A549 (cell line): Measurements from ENCODE around the gene CSF3R.

Experiments used
- ATOH8 ChIP-seq: fragments of 250-450 bp; sonication (Bioruptor Pico); IDR thresholded peaks from 2 replicates; pipeline ENCODE4 v1.5.0; 2020; ENCODE audit warnings: low read depth, mild to moderate bottlenecking, moderate library complexity
- BCL3 ChIP-seq: fragments of >200 bp; sonication (Bioruptor Twin); formaldehyde crosslinking; IDR thresholded peaks from 3 replicates; pipeline ENCODE4 v1.6.1; 2016
- CBX8 ChIP-seq: fragments of 200-600 bp; sonication (generic); IDR thresholded peaks from 2 replicates; pipeline ENCODE4 v1.6.1; 2016
- CEBPB ChIP-seq, 2 experiments: fragments of >200 bp in 1 of 2; sonication (Bioruptor Twin) in 1 of 2; formaldehyde crosslinking in 1 of 2; IDR thresholded peaks; 2 replicates each; pipeline ENCODE4 v1.6.1; 2012 to 2016
- CTCF ChIP-seq: fragments of >200 bp; sonication (Bioruptor Twin); formaldehyde crosslinking; IDR thresholded peaks from 3 replicates; pipeline ENCODE4 v1.5.1; 2016
- KDM1A ChIP-seq: fragments of 200-600 bp; sonication (generic); IDR thresholded peaks from 2 replicates; pipeline ENCODE4 v1.6.1; 2016; ENCODE audit warnings: low read depth, mild to moderate bottlenecking
- NR3C1 ChIP-seq: fragments of >200 bp; sonication (Bioruptor Twin); formaldehyde crosslinking; IDR thresholded peaks from 3 replicates; pipeline ENCODE4 v1.6.1; 2017
- POLR2A ChIP-seq: IDR thresholded peaks from 2 replicates; pipeline ENCODE4 v1.6.1; 2012; ENCODE audit warnings: mild to moderate bottlenecking, low read length
- RNF2 ChIP-seq: fragments of 200-600 bp; sonication (generic); IDR thresholded peaks from 2 replicates; pipeline ENCODE4 v1.6.1; 2016; ENCODE audit warnings: low read depth, mild to moderate bottlenecking, antibody characterized with exemption, moderate library complexity, borderline replicate concordance
- TP53 ChIP-seq: fragments of 250-450 bp; sonication (Bioruptor Pico); IDR thresholded peaks from 2 replicates; pipeline ENCODE4 v1.5.0; 2021; ENCODE audit warnings: mild to moderate bottlenecking, moderate library complexity
- ZSCAN20 ChIP-seq: fragments of 250-450 bp; sonication (Bioruptor Pico); IDR thresholded peaks from 2 replicates; pipeline ENCODE4 v1.8.0; 2022; ENCODE audit warnings: mild to moderate bottlenecking, moderate library complexity

GRCh38 chr1:36513676-36514473 lies 31.2 kb upstream of the CSF3R start:
- TF ChIP-seq BCL3 (no peak), CTCF (no peak), ATOH8 (CRISPR knock-in tag) (no peak), CEBPB (IDR thresholded peaks at IDR 0.05) (no peak), KDM1A (no peak), NR3C1 (no peak), POLR2A (no peak), CBX8 (no peak), TP53 (CRISPR knock-in tag) (no peak), ZSCAN20 (CRISPR knock-in tag) (no peak), RNF2 (no peak)
